Measurements from ENCODE around the gene HBB.
A peak's percentile ranks its signal among the peaks of the same experiment; 100 is the strongest.

HBB gene

GRCh38 chr11:5242933-5243815 is 16.3 kb upstream of the HBB start:
- Histone ChIP-seq H3F3A (ENCODE audit: insufficient read depth, low read length) (no peaks in the 10 kb centered on the region), H3K4me1 (ENCODE audit: low read length) (peaks cover 24% of the 10 kb centered on the region), H3K4me2 (ENCODE audit: low read depth, low read length) (no peak overlapping the region), H3K4me3 (ENCODE audit: low read length) (no peak overlapping the region), H3K79me2 (ENCODE audit: low read length) (no peaks in the 10 kb centered on the region), H2AFZ (ENCODE audit: low read length) (no peak overlapping the region), H3K9ac (ENCODE audit: low read length) (no peak overlapping the region), H3K27ac (ENCODE audit: low read length) (no peak overlapping the region), H3K9me2 (replicated peaks; ENCODE audit: insufficient read depth, low read length) (no peaks in the 10 kb centered on the region), H3K36me3 (replicated peaks; ENCODE audit: insufficient read depth, low read length) (no peaks in the 10 kb centered on the region), H3K9me3 (replicated peaks; ENCODE audit: insufficient read depth, low read length) (no peaks in the 10 kb centered on the region), H4K20me1 (ENCODE audit: insufficient read depth, low read length) (no peaks in the 10 kb centered on the region), H3K27me3 (replicated peaks; ENCODE audit: insufficient read depth, low read length) (no peaks in the 10 kb centered on the region)
- TF ChIP-seq EZH2phosphoT487 (IDR thresholded peaks at IDR 0.05; ENCODE audit: low read length) = no peak
- peak; percentile 41 for DNase-seq

DNA sequence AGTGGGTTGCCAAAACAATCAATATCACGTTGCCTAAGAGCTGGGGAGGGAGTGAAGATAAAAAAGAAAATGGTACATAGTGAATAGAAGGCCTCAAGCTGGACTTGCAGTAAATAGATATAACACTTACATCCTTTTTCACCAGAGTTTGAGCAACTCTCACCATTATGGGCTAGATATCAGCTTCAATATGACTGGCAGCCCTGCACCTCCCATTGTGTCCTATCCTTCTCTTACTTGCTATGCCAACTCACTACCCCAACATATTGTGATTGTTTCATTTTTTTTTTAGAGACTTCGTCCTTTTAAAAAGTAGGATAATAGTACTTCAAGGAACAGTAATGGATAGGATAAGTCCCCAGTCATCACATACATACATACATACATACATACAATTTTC is 15.3 kb upstream of the HBB start:
- peak overlapping the region; percentile 46; the same call in 1 of the 2 replicates for H2AFZ ChIP-seq (ENCODE audit: low read length)
- H3K9me2 ChIP-seq (replicated peaks; ENCODE audit: insufficient read depth, low read length) = no peaks in the 10 kb centered on the region
- no peaks in the 10 kb centered on the region for H3K36me3 ChIP-seq (replicated peaks; ENCODE audit: insufficient read depth, low read length)
- H3K27me3 ChIP-seq (replicated peaks; ENCODE audit: insufficient read depth, low read length) = no peaks in the 10 kb centered on the region
- H3K9ac ChIP-seq (ENCODE audit: low read length) = no peak overlapping the region
- peak overlapping the region; percentile 50; the same call in 1 of the 2 replicates for H3K4me2 ChIP-seq (ENCODE audit: low read depth, low read length)
- H3K27ac ChIP-seq (ENCODE audit: low read length) = no peak overlapping the region
- H3K4me1 ChIP-seq (ENCODE audit: low read length) = peaks cover 24% of the 10 kb centered on the region
- H3K4me3 ChIP-seq (ENCODE audit: low read length) = no peak overlapping the region
- no peaks in the 10 kb centered on the region for H3F3A ChIP-seq (ENCODE audit: insufficient read depth, low read length)
- no peak for DNase-seq
- no peaks in the 10 kb centered on the region for H4K20me1 ChIP-seq (ENCODE audit: insufficient read depth, low read length)
- H3K79me2 ChIP-seq (ENCODE audit: low read length) = no peaks in the 10 kb centered on the region
- no peak for TF ChIP-seq EZH2 (optimal IDR thresholded peaks at IDR 0.05; ENCODE audit: low read depth, low read length)
- TF ChIP-seq, protein P1, sequence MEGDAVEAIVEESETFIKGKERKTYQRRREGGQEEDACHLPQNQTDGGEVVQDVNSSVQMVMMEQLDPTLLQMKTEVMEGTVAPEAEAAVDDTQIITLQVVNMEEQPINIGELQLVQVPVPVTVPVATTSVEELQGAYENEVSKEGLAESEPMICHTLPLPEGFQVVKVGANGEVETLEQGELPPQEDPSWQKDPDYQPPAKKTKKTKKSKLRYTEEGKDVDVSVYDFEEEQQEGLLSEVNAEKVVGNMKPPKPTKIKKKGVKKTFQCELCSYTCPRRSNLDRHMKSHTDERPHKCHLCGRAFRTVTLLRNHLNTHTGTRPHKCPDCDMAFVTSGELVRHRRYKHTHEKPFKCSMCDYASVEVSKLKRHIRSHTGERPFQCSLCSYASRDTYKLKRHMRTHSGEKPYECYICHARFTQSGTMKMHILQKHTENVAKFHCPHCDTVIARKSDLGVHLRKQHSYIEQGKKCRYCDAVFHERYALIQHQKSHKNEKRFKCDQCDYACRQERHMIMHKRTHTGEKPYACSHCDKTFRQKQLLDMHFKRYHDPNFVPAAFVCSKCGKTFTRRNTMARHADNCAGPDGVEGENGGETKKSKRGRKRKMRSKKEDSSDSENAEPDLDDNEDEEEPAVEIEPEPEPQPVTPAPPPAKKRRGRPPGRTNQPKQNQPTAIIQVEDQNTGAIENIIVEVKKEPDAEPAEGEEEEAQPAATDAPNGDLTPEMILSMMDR (IDR thresholded peaks at IDR 0.05; ENCODE audit: low read length) = no peak
- no peak for TF ChIP-seq EZH2phosphoT487 (IDR thresholded peaks at IDR 0.05; ENCODE audit: low read length)
- H3K9me3 ChIP-seq (replicated peaks; ENCODE audit: insufficient read depth, low read length) = no peaks in the 10 kb centered on the region

GRCh38 chr11:5241458-5241857 is 14.6 kb upstream of the HBB start:
- Histone ChIP-seq H3K36me3 (replicated peaks; ENCODE audit: insufficient read depth, low read length) (no peaks in the 10 kb centered on the region), H3K27ac (ENCODE audit: low read length) (no peak overlapping the region), H3K27me3 (replicated peaks; ENCODE audit: insufficient read depth, low read length) (no peaks in the 10 kb centered on the region), H4K20me1 (ENCODE audit: insufficient read depth, low read length) (no peaks in the 10 kb centered on the region), H3K9me3 (replicated peaks; ENCODE audit: insufficient read depth, low read length) (no peaks in the 10 kb centered on the region), H3F3A (ENCODE audit: insufficient read depth, low read length) (no peaks in the 10 kb centered on the region), H3K4me3 (ENCODE audit: low read length) (no peak overlapping the region; the same call in 1 of the 2 replicates), H3K9me2 (replicated peaks; ENCODE audit: insufficient read depth, low read length) (no peaks in the 10 kb centered on the region), H3K4me2 (ENCODE audit: low read depth, low read length) (peak overlapping the region; percentile 50), H3K79me2 (ENCODE audit: low read length) (no peaks in the 10 kb centered on the region), H3K4me1 (ENCODE audit: low read length) (peaks cover 24% of the 10 kb centered on the region), H2AFZ (ENCODE audit: low read length) (peak overlapping the region; percentile 46), H3K9ac (ENCODE audit: low read length) (no peak overlapping the region)
- no peak for DNase-seq
- TF ChIP-seq EZH2 (optimal IDR thresholded peaks at IDR 0.05; ENCODE audit: low read depth, low read length) (no peak), EZH2phosphoT487 (IDR thresholded peaks at IDR 0.05; ENCODE audit: low read length) (no peak)
- TF ChIP-seq, protein P1 (IDR thresholded peaks at IDR 0.05; ENCODE audit: low read length) = no peak

- H3K4me2 ChIP-seq (ENCODE audit: low read depth, low read length) = no peak overlapping the region
- H3F3A ChIP-seq (ENCODE audit: insufficient read depth, low read length) = no peaks in the 10 kb centered on the region
- no peaks in the 10 kb centered on the region for H3K36me3 ChIP-seq (replicated peaks; ENCODE audit: insufficient read depth, low read length)
- H3K9me3 ChIP-seq (replicated peaks; ENCODE audit: insufficient read depth, low read length) = no peaks in the 10 kb centered on the region
- no peaks in the 10 kb centered on the region for H3K27me3 ChIP-seq (replicated peaks; ENCODE audit: insufficient read depth, low read length)
- DNase-seq = no peak
- H3K4me3 ChIP-seq (ENCODE audit: low read length) = no peak overlapping the region
- H3K9ac ChIP-seq (ENCODE audit: low read length) = no peak overlapping the region
- H4K20me1 ChIP-seq (ENCODE audit: insufficient read depth, low read length) = no peaks in the 10 kb centered on the region
- peaks cover 26% of the 10 kb centered on the region for H3K4me1 ChIP-seq (ENCODE audit: low read length)
- H3K79me2 ChIP-seq (ENCODE audit: low read length) = no peaks in the 10 kb centered on the region
- H3K27ac ChIP-seq (ENCODE audit: low read length) = no peak overlapping the region
- no peak overlapping the region for H2AFZ ChIP-seq (ENCODE audit: low read length)
- no peaks in the 10 kb centered on the region for H3K9me2 ChIP-seq (replicated peaks; ENCODE audit: insufficient read depth, low read length)
- TF ChIP-seq EZH2phosphoT487 (IDR thresholded peaks at IDR 0.05; ENCODE audit: low read length) (no peak), EZH2 (optimal IDR thresholded peaks at IDR 0.05; ENCODE audit: low read depth, low read length) (no peak)
- TF ChIP-seq, protein P1 (IDR thresholded peaks at IDR 0.05; ENCODE audit: low read length) = no peak
These were observed 13.6 kb upstream of the HBB start for GRCh38 chr11:5240458-5240857.

All from MM.1S (cell line).